GM18867 (cell line): ENCODE results near the gene SMAD2.

Experiments used
- ATAC-seq: cut with Tn5 transposase; IDR thresholded peaks from one replicate; pipeline ENCODE4 v1.9.1; 2021; ENCODE audit warnings: mild to moderate bottlenecking, moderate library complexity; ENCODE audit not compliant: unreplicated experiment

The SMAD2 gene

GRCh38 chr18:47899107-47899840, 31.2 kb downstream of the SMAD2 start:
- no peak for ATAC-seq

- ATAC-seq: no peak
These were observed 31.8 kb downstream of the SMAD2 start for GRCh38 chr18:47898696-47899095.

GRCh38 chr18:47898055-47898454, 32.4 kb downstream of the SMAD2 start:
- no peak for ATAC-seq

DNA sequence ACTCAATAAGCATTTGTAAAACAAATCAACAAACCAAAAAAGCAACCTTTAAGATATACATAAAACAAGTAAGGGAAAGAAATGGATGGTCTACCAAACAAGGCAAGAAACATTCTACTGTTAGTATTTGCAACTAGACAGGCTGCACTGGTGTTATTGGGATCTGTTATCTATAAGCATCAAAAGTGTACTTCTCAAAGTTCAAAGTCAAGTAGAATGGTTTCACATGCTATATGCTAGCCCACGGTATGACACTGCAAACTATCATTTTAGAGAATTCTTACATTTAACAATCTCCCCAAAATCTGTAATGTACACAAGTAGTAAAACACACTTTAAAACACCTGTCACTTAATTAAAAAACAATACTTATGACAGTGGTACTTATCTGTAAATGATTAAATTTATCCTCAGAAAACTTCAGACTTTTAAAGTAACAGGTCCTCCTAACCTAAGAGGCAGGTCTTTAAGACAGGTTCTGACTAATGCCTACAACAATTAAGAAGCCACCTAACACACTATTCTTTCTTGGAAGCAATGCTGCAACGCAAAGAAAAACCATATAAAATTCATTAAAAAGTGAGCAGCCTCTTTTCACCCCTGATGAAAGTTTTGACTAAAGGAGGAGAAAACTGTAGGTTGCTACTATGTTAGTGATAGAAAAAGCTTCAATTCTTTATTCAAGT, 34.8 kb downstream of the SMAD2 start:
- no peak for ATAC-seq

GRCh38 chr18:47893939-47894699, 36.3 kb downstream of the SMAD2 start:
- ATAC-seq: no peak

- no peak for ATAC-seq
These were observed 37.4 kb downstream of the SMAD2 start for GRCh38 chr18:47893047-47893446.

GRCh38 chr18:47888156-47888555, 42.3 kb downstream of the SMAD2 start:
- no peak for ATAC-seq

DNA sequence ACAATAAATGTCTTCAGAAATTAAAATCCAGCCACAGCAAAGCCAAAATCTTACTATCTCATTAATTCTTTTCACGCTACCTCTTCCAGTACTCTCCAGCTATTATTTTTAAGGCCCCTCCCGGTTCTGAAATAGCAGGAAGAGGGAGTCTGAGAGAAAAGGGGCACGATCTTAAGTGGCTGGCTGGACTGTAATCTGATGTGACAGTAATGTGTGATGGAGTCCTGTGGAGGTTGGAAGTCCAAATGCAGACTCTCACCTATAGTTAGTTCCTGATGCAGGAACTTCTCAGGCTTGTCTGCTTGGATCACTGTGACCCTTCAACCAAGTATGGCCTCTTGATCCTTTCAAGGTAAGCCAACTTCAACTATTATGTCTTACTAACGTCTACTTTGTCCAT, 43.2 kb downstream of the SMAD2 start:
- ATAC-seq: no peak

DNA sequence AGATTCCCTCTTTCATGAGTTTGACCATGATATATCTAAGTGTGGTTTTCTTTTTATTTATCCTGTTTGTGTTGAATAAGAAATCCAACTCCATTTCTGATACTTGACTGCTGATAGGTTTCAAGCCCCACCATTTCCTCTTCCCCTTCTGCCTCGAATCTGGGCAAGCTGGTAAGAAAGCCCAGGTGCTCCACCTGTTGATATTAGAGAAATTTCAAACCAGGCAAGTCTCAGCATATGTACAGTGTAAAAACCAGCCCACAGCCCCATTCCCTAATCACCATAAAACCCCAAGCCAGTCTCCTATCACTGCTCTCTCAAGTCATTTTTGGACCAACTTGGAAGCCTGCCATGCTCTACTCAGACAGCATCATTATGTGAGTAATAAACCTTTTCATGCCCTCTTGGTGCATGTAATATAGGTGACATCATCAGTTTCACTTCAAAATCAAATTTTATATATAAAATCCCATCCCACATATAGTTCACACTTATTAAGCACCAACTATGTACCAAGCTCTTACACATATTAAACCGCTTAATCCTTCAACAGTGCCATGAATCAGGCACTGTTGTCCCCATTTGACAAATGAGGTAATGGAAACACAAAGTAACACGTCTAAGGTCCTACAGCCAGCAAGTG, 46.6 kb downstream of the SMAD2 start:
- no peak for ATAC-seq

GRCh38 chr18:47882641-47883040, 47.8 kb downstream of the SMAD2 start:
- no peak for ATAC-seq

DNA sequence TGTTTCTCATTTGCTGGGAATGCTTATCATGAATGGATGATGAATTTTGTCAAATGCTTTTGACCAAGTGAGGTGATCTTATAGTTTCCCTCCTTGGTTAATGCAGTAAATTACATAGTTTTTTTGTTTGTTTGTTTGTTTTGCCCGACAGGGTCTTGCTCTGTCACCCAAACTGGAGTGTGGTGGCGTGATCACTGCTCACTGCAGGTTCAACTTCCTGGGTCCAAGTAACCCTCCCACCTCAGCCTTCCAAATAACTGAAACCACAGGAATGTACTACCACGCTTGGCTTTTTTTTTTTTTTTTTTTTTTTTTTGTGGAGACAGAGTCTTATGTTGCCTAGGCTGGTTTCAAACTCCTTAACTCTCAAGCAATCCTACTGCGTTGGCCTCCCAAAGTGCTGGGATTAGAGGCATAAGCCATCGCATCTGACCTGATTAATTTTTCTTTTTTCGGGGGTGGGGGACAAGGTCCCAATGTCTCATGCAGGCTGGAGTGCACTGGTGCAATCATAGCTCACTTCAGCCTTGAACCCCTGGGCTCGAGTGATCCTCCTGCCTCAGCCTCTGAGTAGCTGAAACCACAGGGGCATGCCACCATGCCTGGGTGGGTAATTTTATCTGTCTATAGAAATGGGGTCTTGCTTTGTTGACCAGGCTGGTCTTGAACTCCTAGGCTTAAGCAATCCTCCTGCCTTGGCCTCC, 48.6 kb downstream of the SMAD2 start:
- ATAC-seq: no peak

DNA sequence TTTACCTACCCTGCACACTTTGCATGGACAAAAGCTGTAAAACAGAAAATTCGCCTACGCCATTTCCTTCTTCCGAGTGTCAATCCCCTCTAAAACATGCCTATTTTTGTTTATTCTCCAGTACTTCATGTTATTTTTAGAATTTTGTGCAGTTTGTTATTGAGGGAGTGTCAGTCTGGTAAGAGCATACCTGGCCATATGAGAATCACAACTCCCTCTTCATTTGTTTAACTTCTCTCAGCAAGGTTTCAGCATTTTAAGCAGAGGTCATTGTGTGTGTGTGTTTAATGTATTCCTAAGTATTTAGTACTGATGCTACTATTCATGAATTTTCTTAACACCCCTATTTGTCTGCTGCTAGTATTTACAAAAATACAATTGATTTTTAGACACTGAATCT, 49.4 kb downstream of the SMAD2 start:
- ATAC-seq: no peak

GRCh38 chr18:47877892-47878291, 52.6 kb downstream of the SMAD2 start:
- no peak for ATAC-seq

DNA sequence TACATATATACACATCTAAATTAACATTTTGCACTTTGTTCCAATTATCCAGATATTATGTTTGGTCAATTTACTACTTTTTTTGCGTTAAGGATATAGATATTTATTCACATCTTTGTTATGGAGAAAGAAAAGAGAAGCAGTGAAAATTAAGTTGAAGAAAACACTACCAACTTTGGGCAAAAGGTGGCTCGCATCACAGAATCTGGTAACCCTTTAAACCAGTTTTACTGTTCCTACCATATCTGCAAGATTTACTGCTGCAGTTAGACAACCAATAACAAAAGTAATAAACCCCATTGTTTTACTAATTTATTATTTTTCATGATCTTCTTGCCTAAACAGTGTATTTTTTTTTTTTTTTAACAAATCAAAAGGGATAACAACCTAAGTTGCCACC, 53.6 kb downstream of the SMAD2 start:
- no peak for ATAC-seq

DNA sequence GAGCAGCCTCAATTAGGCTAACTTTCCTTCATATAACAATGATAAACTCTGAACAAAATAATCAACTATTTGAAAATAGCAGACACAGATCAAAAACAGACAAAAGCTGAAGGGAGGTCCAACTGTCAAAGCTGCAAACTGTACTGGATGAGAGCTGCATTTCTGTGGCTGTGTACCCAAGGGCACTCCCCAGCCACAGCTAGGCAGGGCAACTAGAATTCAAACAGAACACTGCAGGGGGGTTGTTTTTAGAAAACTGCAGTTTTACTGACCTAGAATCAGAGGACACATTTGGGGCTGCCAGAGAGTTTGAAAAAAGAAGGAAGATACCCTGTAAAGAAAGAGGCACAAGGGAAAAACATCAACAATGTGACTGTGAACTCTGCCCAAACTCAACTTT, 56.8 kb downstream of the SMAD2 start:
- no peak for ATAC-seq

DNA sequence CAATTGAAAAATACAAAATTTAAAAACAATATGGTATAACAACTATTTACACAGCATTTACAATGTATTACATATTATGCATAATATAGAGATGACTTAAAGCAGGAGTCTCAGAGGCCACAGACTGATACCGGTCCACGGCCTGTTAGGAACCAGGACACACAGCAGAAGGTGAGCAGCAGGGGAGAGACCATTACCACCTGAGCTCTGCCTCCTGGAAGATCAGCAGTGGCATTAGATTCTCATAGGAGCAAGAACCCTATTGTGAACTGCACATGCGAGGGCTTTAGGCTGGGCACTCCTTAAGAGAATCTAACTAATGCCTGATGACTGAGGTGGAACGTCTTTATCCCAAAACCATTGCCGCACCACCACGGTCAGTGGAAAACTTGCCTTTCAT, 58.0 kb downstream of the SMAD2 start:
- no peak for ATAC-seq

DNA sequence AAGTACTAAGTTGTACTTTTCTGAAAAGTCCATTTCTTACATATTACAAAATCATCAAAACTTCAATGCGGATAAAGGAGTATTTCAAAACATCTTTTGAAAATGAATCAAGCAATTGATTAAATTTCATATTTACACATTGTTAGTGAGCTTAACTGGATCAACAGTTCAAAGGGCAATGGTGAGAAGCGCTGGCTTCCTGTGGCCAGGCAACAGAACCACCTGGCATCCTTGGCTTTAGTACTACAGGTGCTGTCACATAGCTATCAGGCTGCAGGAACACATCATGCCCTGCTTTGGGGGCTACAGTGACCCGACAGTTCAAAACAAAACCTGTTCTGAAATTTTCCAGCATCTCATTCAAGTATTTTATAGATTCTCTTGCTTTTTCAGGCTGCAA, 59.2 kb downstream of the SMAD2 start:
- no peak for ATAC-seq

DNA sequence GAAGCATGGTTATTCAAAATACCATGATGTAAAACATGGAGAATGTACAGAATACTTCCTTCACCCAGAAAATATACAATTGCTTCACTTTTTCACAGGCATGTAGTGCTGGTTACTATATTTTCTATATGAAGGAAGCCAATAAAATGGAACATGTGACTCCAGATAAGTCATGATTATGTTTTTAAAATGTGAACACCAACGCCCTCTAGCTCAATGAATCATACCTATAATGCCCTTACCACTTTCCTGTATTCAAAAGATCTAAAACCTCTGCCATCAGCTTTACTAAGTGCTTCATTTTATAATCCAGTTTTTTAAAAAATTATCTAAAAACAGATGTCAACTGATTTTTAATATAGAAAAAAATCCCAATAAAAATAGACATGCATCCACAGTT, 59.9 kb downstream of the SMAD2 start:
- no peak for ATAC-seq

GRCh38 chr18:47868744-47869143, 61.7 kb downstream of the SMAD2 start:
- no peak for ATAC-seq

DNA sequence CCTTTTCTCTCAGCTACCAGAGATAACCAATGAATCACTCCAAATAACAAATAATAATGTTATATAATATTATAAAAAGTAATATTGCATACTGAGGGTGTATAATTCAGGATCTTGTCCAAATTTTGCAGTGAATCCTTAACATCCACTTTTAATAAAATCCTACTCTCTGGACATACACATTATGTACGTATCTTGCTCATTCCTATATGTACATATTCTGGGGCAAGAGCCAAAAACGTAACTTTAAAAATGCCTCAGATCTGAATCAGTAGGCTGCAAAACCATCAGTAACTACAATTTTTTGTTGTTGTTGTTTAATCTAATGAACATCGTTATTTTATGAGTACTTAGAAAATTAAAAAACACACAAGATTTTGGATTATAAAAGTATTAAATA, 65.3 kb downstream of the SMAD2 start:
- ATAC-seq: no peak

GRCh38 chr18:47863041-47863440, 67.4 kb downstream of the SMAD2 start:
- ATAC-seq: no peak
